ENCODE results near the gene SMAP2.

The SMAP2 gene

GRCh38 chr1:40381268-40382107 lies 8.0 kb downstream of the SMAP2 start:
- intact Hi-C loops (cut with DNase I; ENCODE audit: low total_unique reads), result no loop called here
- no peak for DNase-seq
- peak overlapping the region in 1 of 2 donors; percentile 69 for H3K27ac ChIP-seq
- no peaks in the 10 kb centered on the region for H3K9me3 ChIP-seq
- peaks cover 0 to 79% (median 50%) of the 10 kb centered on the region in 4 donors for H3K4me1 ChIP-seq
- H3K27me3 ChIP-seq, result no peaks in the 10 kb centered on the region
- H3K4me3 ChIP-seq, result no peak overlapping the region
- no peaks in the 10 kb centered on the region for H3K36me3 ChIP-seq
- no peak for TF ChIP-seq CTCF (IDR thresholded peaks at IDR 0.05)

GRCh38 chr1:40382108-40382460 lies 8.6 kb downstream of the SMAP2 start:
- Histone ChIP-seq H3K27me3 (no peaks in the 10 kb centered on the region), H3K27ac (peak overlapping the region; percentile 69), H3K36me3 (no peaks in the 10 kb centered on the region), H3K4me3 (no peak overlapping the region), H3K9me3 (no peaks in the 10 kb centered on the region), H3K4me1 (peaks cover 0 to 85% (median 53%) of the 10 kb centered on the region in 4 donors)
- intact Hi-C loops (cut with DNase I; ENCODE audit: low total_unique reads), result no loop called here
- DNase-seq, result no peak
- no peak for TF ChIP-seq CTCF (IDR thresholded peaks at IDR 0.05)

GRCh38 chr1:40382601-40383000 lies 9.1 kb downstream of the SMAP2 start:
- peak overlapping the region; percentile 69 for H3K27ac ChIP-seq

GRCh38 chr1:40383095-40383487 lies 9.6 kb downstream of the SMAP2 start:
- no peaks in the 10 kb centered on the region for H3K27me3 ChIP-seq
- no peaks in the 10 kb centered on the region for H3K9me3 ChIP-seq
- H3K27ac ChIP-seq, result peak overlapping the region; percentile 69
- no peaks in the 10 kb centered on the region for H3K36me3 ChIP-seq
- intact Hi-C loops (cut with DNase I; ENCODE audit: low total_unique reads), result no loop called here
- peaks cover 0 to 95% (median 57%) of the 10 kb centered on the region in 4 donors for H3K4me1 ChIP-seq
- no peak for TF ChIP-seq CTCF (IDR thresholded peaks at IDR 0.05)
- H3K4me3 ChIP-seq, result no peak overlapping the region
- no peak for DNase-seq

More at GRCh38 chr1:40382601-40383000, 9.1 kb downstream of the SMAP2 start:
- no peak for TF ChIP-seq CTCF (IDR thresholded peaks at IDR 0.05)
- no peak for DNase-seq
- H3K4me3 ChIP-seq, result no peak overlapping the region
- peaks cover 0 to 90% (median 56%) of the 10 kb centered on the region in 4 donors for H3K4me1 ChIP-seq
- no peaks in the 10 kb centered on the region for H3K36me3 ChIP-seq
- no peaks in the 10 kb centered on the region for H3K27me3 ChIP-seq
- intact Hi-C loops (cut with DNase I; ENCODE audit: low total_unique reads), result no loop called here
- no peaks in the 10 kb centered on the region for H3K9me3 ChIP-seq

- no peak overlapping the region for H3K4me3 ChIP-seq
- intact Hi-C loops (cut with DNase I; ENCODE audit: low total_unique reads), result no loop called here
- H3K36me3 ChIP-seq, result no peaks in the 10 kb centered on the region
- H3K27me3 ChIP-seq, result no peaks in the 10 kb centered on the region
- H3K9me3 ChIP-seq, result no peaks in the 10 kb centered on the region
- peaks cover 0 to 94% (median 57%) of the 10 kb centered on the region in 4 donors for H3K4me1 ChIP-seq
- no peak for TF ChIP-seq CTCF (IDR thresholded peaks at IDR 0.05)
- H3K27ac ChIP-seq, result peak overlapping the region; percentile 69
- no peak for DNase-seq
Observed at GRCh38 chr1:40383488-40384412, 10.2 kb downstream of the SMAP2 start.
